HUES64 (cell line): Measurements from ENCODE around the gene DCDC1.

Source experiments
- H3K27ac ChIP-seq: 2 replicates; pipeline ENCODE4 v1.7.0; 2013; ENCODE audit warnings: low read depth, low read length, inconsistent platforms
- H3K27me3 ChIP-seq: 2 replicates; pipeline ENCODE4 v1.6.1; 2013; ENCODE audit warnings: mild to moderate bottlenecking, low read length; ENCODE audit not compliant: insufficient read depth
- H3K36me3 ChIP-seq: 2 replicates; pipeline ENCODE4 v1.6.1; 2013; ENCODE audit warnings: mild to moderate bottlenecking, low read length; ENCODE audit not compliant: insufficient read depth
- H3K4me1 ChIP-seq: 2 replicates; pipeline ENCODE4 v1.6.1; 2013; ENCODE audit warnings: mild to moderate bottlenecking, low read length, moderate library complexity; ENCODE audit not compliant: insufficient read depth
- H3K4me3 ChIP-seq: 2 replicates; pipeline ENCODE4 v1.5.1; 2013; ENCODE audit warnings: mild to moderate bottlenecking, low read length, moderate library complexity
- H3K9ac ChIP-seq: 2 replicates; pipeline ENCODE4 v1.6.1; 2013; ENCODE audit warnings: mild to moderate bottlenecking, low read depth, low read length
- H3K9me3 ChIP-seq: 2 replicates; pipeline ENCODE4 v1.6.1; 2013; ENCODE audit warnings: low read depth, low read length; ENCODE audit not compliant: insufficient read depth
- WGBS: fragments of 150-250, 120-280 bp; methylation state at CpG from one replicate; pipeline ENCODE4 v1.1.7; 2013; ENCODE audit warnings: missing lambda C conversion rate; 5-methylcytosine and 5-hydroxymethylcytosine counted together

DCDC1 gene

GRCh38 chr11:30814737-30815136 is 554.8 kb downstream of the DCDC1 start:
- Histone ChIP-seq H3K4me1 (no peaks in the 10 kb centered on the region), H3K27ac (no peak overlapping the region), H3K36me3 (no peaks in the 10 kb centered on the region), H3K27me3 (no peaks in the 10 kb centered on the region), H3K9me3 (no peaks in the 10 kb centered on the region), H3K4me3 (no peak overlapping the region), H3K9ac (no peak overlapping the region)
- WGBS, result 100% methylated on average over 1 of the region's 1 CpG
